B cell (primary cell): ENCODE data around the gene NELFE. TPM values are rescaled to one million over a fixed set of nuclear protein-coding genes. Genes with fewer than 3 reads are reported as not detected.

ENCODE experiments used
- ATAC-seq: fragments of 200-7000 bp; cut with Tn5 transposase; one replicate; pipeline ENCODE4 v1.10.0; 2021; ENCODE audit warnings: low read depth, mild to moderate bottlenecking, moderate number of reproducible peaks, moderate library complexity
- CTCF ChIA-PET: fragments of 350-600 bp; sonication (Branson Sonifier 250); formaldehyde crosslinking; loops from one replicate; lab custom pipeline; 2021; ENCODE audit warnings: antibody characterized with exemption, inconsistent platforms; lab: Charles Lee
- POLR2A ChIA-PET: fragments of 350-600 bp; sonication (Branson Sonifier 250); formaldehyde crosslinking; loops from one replicate; lab custom pipeline; 2021; ENCODE audit warnings: antibody characterized with exemption; lab: Charles Lee
- DNase-seq: peaks from one replicate; pipeline ENCODE4 v3.0.0; 2013
- H2AFZ ChIP-seq: 2 replicates; pipeline ENCODE4 v1.6.1; 2012; ENCODE audit warnings: mild to moderate bottlenecking, low read depth, low read length; ENCODE audit not compliant: insufficient read depth, poor library complexity, severe bottlenecking
- H3K27ac ChIP-seq, 2 donors: 1 replicate in 1 of 2; 2 replicates in 1 of 2; pipeline ENCODE4 v1.5.1; 2012 to 2013; ENCODE audit warnings: low read length in 2 of 2, mild to moderate bottlenecking in 2 of 2, moderate library complexity in 1 of 2
- H3K27me3 ChIP-seq, 4 experiments: fragments of 200-600 bp in 1 of 4; sonication (generic) in 1 of 4; replicated peaks in 1 of 4; 1 replicate in 2 of 4; 2 replicates in 2 of 4; pipeline versions ENCODE4 v1.6.1 to v1.7.0; 2013 to 2016; ENCODE audit warnings: low read length in 3 of 4, mild to moderate bottlenecking in 2 of 4, mixed read lengths in 1 of 4, moderate library complexity in 1 of 4; ENCODE audit not compliant: insufficient read depth in 4 of 4, control insufficient read depth in 3 of 4; ENCODE audit errors: control extremely low read depth in 1 of 4
- H3K36me3 ChIP-seq, 2 experiments: replicated peaks in 1 of 2; 1 replicate in 1 of 2; 2 replicates in 1 of 2; pipeline versions ENCODE4 v1.6.1 to v1.7.1; 2013; ENCODE audit warnings: low read length in 1 of 2; ENCODE audit not compliant: insufficient read depth in 2 of 2, control insufficient read depth in 1 of 2; ENCODE audit errors: control extremely low read depth in 1 of 2, extremely low read depth in 1 of 2
- H3K4me1 ChIP-seq, 2 donors: fragments of 200-600 bp in 1 of 2; sonication (generic) in 1 of 2; 1 replicate in 1 of 2; 2 replicates in 1 of 2; pipeline versions ENCODE4 v1.5.1 to v1.6.1; 2013 to 2017; ENCODE audit warnings: low read length in 2 of 2; ENCODE audit not compliant: control insufficient read depth in 2 of 2, insufficient read depth in 2 of 2
- H3K4me2 ChIP-seq: replicated peaks from 2 replicates; pipeline ENCODE3; 2012; ENCODE audit warnings: mild to moderate bottlenecking, low read depth, low read length; ENCODE audit not compliant: poor library complexity, severe bottlenecking
- H3K4me3 ChIP-seq, 5 experiments: fragments of 200-600 bp in 1 of 5; sonication (generic) in 1 of 5; 1 replicate in 3 of 5; 2 replicates in 2 of 5; pipeline versions ENCODE4 v1.5.1 to v1.7.0; 2011 to 2016; ENCODE audit warnings: low read length in 4 of 5, mild to moderate bottlenecking in 4 of 5, low read depth in 2 of 5, control low read depth in 1 of 5, moderate library complexity in 1 of 5; ENCODE audit not compliant: insufficient read depth in 1 of 5; ENCODE audit errors: control extremely low read depth in 1 of 5, extremely low read depth in 1 of 5
- H3K79me2 ChIP-seq: fragments of 200-600 bp; sonication (generic); one replicate; pipeline ENCODE4 v1.6.0; 2016; ENCODE audit warnings: low read length; ENCODE audit not compliant: control insufficient read depth, insufficient read depth
- H3K9ac ChIP-seq: fragments of 200-600 bp; sonication (generic); 2 replicates; pipeline ENCODE4 v1.6.1; 2017; ENCODE audit warnings: mild to moderate bottlenecking, low read length, moderate library complexity
- H3K9me3 ChIP-seq, 3 donors: one replicate each; pipeline versions ENCODE4 v1.6.1 to v1.7.1; 2013; ENCODE audit warnings: low read length in 2 of 3; ENCODE audit not compliant: control insufficient read depth in 2 of 3, insufficient read depth in 1 of 3; ENCODE audit errors: control extremely low read depth in 1 of 3
- H4K20me1 ChIP-seq: 2 replicates; pipeline ENCODE4 v1.6.0; 2012; ENCODE audit warnings: mild to moderate bottlenecking, low read length; ENCODE audit not compliant: insufficient read depth, control insufficient read depth, poor library complexity, severe bottlenecking
- H3K27ac Mint-ChIP-seq: one replicate; pipeline ENCODE4 v1.8.0; 2021; ENCODE audit warnings: mixed read lengths
- H3K27me3 Mint-ChIP-seq: one replicate; pipeline ENCODE4 v1.8.0; 2021; ENCODE audit warnings: mixed read lengths
- H3K4me1 Mint-ChIP-seq: one replicate; pipeline ENCODE4 v1.8.0; 2021; ENCODE audit warnings: mixed read lengths
- H3K4me3 Mint-ChIP-seq: one replicate; pipeline ENCODE4 v1.8.0; 2021; ENCODE audit warnings: mixed read lengths
- H3K9me3 Mint-ChIP-seq: one replicate; pipeline ENCODE4 v1.8.0; 2022; ENCODE audit warnings: mixed read lengths; ENCODE audit not compliant: insufficient read depth
- EZH2 ChIP-seq: IDR thresholded peaks from 2 replicates; pipeline ENCODE4 v1.6.1; 2012; ENCODE audit warnings: borderline replicate concordance, low read depth, mild to moderate bottlenecking, moderate library complexity, low read length; ENCODE audit not compliant: insufficient read depth, poor library complexity, severe bottlenecking
- WGBS: methylation state at CpG from one replicate; pipeline ENCODE4 v1.1.5; 2013; ENCODE audit warnings: missing lambda C conversion rate; ENCODE audit not compliant: insufficient coverage; 5-methylcytosine and 5-hydroxymethylcytosine counted together
- intact Hi-C: fragments of 100-400 bp; cut with micrococcal nuclease; formaldehyde crosslinking; loops from one replicate; pipeline ENCODE4 v1.10.0; 2022
- polyA plus RNA-seq: library from polyadenylated mRNA; depleted of rRNA; stranded (reverse); fragments of >200 nt; gene quantifications from 2 replicates; pipeline ENCODE4 v1.2.3, GENCODE V29; 2012
- total RNA-seq, 2 donors: library from RNA; stranded (reverse); fragments of 120-200 nt in 1 of 2; gene quantifications; 1 replicate in 1 of 2; 2 replicates in 1 of 2; pipeline versions ENCODE4 v1.2.3 to v1.2.4, GENCODE V29; 2013 to 2022
- TF ChIP-seq, protein P1 (sequence below): fragments of 200-600 bp; IDR thresholded peaks from one replicate; pipeline ENCODE4 v1.8.0; 2022; ENCODE audit warnings: antibody characterized with exemption, mild to moderate bottlenecking

NELFE gene
- total and polyA plus RNA-seq, 2 donors (not counting 1 experiment from before 2014, with no cell fraction given): 39.0 to 53.7 TPM

DNA sequence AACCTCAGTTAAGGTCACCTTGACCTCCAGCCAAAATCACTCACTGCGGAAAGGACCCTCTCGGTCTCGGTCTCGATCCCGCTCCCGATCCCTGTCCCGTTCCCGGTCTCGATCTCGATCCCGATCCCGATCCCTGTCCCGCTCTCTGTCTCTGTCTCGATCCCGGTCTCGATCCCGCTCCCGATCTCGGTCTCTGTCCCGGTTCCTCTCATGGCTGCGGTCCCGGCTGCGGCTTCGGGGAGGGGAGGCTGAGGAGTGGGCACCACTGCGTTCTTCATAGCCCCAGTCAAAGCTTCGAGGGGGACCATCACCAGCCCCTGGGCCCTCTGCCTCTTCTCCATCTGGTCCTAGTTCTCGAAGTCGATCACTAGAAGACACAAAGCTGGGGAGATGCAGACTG is 4.3 kb downstream of the NELFE start:
- Mint-ChIP-seq H3K27me3 (no peaks in the 10 kb centered on the region), H3K4me1 (peaks cover 19% of the 10 kb centered on the region), H3K4me3 (no peak overlapping the region), H3K27ac (no peak overlapping the region), H3K9me3 (no peaks in the 10 kb centered on the region)
- ATAC-seq (no peak), DNase-seq (no peak)
- intact Hi-C loops: no loop called here
- POLR2A ChIA-PET: no interaction called here
- no peak overlapping the region for H3K27ac ChIP-seq
- TF ChIP-seq EZH2: no peak
- TF ChIP-seq, protein P1, sequence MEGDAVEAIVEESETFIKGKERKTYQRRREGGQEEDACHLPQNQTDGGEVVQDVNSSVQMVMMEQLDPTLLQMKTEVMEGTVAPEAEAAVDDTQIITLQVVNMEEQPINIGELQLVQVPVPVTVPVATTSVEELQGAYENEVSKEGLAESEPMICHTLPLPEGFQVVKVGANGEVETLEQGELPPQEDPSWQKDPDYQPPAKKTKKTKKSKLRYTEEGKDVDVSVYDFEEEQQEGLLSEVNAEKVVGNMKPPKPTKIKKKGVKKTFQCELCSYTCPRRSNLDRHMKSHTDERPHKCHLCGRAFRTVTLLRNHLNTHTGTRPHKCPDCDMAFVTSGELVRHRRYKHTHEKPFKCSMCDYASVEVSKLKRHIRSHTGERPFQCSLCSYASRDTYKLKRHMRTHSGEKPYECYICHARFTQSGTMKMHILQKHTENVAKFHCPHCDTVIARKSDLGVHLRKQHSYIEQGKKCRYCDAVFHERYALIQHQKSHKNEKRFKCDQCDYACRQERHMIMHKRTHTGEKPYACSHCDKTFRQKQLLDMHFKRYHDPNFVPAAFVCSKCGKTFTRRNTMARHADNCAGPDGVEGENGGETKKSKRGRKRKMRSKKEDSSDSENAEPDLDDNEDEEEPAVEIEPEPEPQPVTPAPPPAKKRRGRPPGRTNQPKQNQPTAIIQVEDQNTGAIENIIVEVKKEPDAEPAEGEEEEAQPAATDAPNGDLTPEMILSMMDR: no peak
- no peaks in the 10 kb centered on the region for H3K9me3 ChIP-seq
- no peak overlapping the region for H3K4me3 ChIP-seq
- 98% methylated on average over 26 of the region's 28 CpGs for WGBS
- H3K27me3 ChIP-seq: no peaks in the 10 kb centered on the region
- no peak overlapping the region for H2AFZ ChIP-seq
- no peak overlapping the region for H3K9ac ChIP-seq
- H3K4me1 ChIP-seq: peaks cover 11 to 16% of the 10 kb centered on the region in 2 donors
- H3K36me3 ChIP-seq: peaks cover 3 to 54% of the 10 kb centered on the region in 2 experiments
- H4K20me1 ChIP-seq: no peaks in the 10 kb centered on the region
- no peak overlapping the region for H3K4me2 ChIP-seq
- H3K79me2 ChIP-seq: peaks cover 20% of the 10 kb centered on the region
- CTCF ChIA-PET: no interaction called here

DNA sequence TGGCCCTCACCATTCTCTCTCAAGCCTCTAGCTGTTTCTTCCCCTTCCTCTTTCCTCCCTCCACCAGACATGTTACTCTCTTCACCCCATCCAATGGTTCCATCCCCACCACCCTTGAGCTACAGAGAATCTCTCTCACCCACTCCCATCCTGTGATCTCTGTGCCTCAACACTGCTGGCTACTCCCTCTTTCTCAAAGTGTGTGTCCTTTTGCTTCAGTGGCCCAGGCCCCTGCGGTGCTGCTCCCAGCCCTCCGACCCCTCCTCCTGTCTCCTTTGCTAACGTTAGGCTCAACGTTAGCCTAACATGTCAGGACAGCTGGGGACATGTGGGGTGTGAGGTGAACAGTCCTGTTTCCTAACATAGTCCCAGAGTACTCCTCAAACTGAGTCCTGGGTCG is 5.9 kb downstream of the NELFE start:
- no peak overlapping the region for H2AFZ ChIP-seq
- H4K20me1 ChIP-seq: no peaks in the 10 kb centered on the region
- H3K9me3 ChIP-seq: no peaks in the 10 kb centered on the region
- no CpG with 5 or more reads among the region's 5 CpGs for WGBS
- no peak overlapping the region for H3K27ac ChIP-seq
- H3K36me3 ChIP-seq: peaks cover 3 to 54% of the 10 kb centered on the region in 2 experiments
- Mint-ChIP-seq H3K4me1 (peaks cover 4% of the 10 kb centered on the region), H3K9me3 (no peaks in the 10 kb centered on the region), H3K4me3 (no peak overlapping the region), H3K27ac (peak overlapping the region; percentile 2), H3K27me3 (no peaks in the 10 kb centered on the region)
- CTCF ChIA-PET: interaction anchor here (0.7 to 1.6 kb wide), 19 partner anchors 10 to 460 kb away, joined by 3 to 11 read pairs (median 3); partner anchors contain the start of genes ATP6V1G2, LY6G5C and ZBTB12
- POLR2A ChIA-PET: no interaction called here
- no peak overlapping the region for H3K4me2 ChIP-seq
- peaks cover 3 to 4% of the 10 kb centered on the region in 2 donors for H3K4me1 ChIP-seq
- intact Hi-C loops: loop anchor here (2.0 kb wide), 1 partner anchor 272 kb away; the partner anchor contains the start of gene LY6G5C
- no peak for DNase-seq
- TF ChIP-seq, protein P1: no peak
- TF ChIP-seq EZH2: no peak
- no peak overlapping the region for H3K4me3 ChIP-seq
- no peak for ATAC-seq
- H3K27me3 ChIP-seq: no peaks in the 10 kb centered on the region
- H3K79me2 ChIP-seq: peaks cover 6% of the 10 kb centered on the region
- H3K9ac ChIP-seq: no peak overlapping the region
